ENCODE data around the gene PRR36.
"Not testable (repeated sequence)": the region's sequence is repeated elsewhere in the genome, so short reads cannot be mapped to it uniquely, and the experiment has no call there.

The PRR36 gene

DNA sequence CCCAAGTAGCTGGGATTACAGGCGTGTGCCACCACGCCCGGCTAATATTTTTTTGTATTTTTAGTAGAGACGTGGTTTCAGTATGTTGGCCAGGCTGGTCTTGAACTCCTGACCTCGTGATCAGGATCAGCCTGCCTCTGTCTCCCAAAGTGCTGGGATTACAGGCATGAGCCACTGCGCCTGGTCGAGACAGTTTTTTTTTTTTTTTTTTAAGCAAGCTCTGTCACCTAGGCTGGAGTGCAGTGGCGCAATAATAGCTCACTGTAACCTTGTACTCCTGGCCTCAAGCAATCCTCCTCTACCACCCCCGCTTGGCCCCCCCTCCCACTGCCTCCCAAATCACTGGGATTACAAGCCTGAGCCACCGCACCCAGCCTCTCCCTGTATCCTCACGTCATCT lies 23.1 kb upstream of the PRR36 start:
- no peak for DNase-seq

DNA sequence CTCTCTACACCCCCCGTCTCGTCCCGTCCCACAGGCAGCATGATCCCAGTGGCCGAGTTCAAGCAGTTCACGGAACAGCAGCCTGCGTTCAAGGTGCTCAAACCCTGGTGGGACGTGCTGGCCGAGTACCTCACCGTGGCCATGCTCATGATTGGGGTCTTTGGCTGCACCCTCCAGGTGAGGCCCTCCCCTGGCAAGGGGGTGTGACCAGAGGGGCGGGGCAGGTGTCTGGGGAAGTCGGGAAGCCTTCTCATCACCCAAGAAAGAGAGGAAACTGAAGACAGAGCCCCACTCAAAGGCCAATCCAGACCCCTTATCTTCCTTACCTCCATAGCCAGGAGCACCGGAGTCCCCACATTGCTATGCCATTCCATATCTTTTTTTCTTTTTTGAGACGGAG lies 21.4 kb upstream of the PRR36 start:
- DNase-seq: no peak

DNA sequence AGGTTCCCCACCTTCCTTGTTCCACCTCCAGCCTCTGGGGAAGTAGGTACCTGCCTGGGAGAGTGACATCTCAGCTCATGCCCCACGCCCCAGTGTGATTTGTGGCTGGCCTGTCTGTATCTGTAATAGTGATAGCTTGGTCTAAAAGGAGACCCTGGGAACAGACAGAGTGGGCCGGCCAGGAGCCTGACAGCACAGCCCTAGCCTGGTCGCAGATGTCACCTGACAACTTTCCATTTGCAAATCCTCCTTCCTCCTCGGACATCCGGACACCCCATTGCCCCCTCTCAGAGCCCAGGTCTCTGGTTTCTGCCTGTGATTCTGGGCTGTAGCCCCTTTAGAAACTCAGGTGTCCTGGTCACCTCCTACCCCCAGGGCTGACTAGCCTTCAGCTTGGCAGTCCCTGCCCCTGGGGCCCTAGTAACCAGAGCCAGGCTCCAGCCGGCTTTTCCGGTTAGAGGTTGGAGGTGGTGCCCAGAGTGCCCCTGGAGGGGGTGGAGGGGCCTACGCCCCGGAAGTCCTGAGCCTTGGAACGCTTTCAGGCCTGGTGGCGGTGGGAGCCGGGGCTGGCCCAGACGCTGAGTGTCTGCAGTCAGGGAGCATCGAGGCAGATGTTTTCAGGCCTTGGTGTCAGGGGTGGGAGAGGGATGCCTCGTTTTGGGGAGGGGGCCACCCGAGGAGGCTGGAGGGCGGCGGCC lies 20.6 kb upstream of the PRR36 start:
- DNase-seq: no peak

DNA sequence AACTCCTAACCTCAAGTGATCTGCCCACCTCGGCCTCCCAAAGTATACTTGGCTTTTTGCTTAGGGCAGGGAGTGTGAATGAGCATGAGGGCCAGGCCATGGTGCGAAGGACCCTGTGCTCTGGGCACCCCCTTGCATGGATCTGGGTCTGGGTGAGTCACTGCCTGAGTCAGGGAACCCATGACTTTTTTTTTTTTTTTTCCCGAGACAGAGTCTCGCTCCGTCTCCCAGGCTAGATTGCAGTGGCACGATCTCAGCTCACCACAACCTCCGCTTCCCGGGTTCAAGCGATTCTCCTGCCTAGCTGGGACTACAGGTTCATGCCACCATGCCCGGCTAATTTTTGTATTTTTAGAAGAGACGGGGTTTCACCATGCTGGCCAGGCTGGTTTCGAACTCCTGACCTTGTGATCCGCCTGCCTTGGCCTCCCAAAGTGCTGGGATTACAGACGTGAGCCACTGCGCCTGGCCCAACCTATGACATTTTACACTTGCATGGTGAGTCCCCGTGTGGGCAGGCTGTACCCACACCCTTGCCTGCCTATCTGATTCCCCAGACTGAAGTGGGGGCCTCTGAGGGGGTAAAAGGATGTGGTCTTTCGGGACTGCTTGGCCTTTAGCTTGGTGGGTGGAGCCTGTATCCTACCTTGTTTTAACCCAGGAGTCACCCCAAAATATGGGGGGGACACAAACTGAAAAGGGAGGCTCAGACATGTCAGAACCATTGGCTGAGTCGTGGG lies 19.3 kb upstream of the PRR36 start:
- DNase-seq: not testable (repeated sequence)

DNA sequence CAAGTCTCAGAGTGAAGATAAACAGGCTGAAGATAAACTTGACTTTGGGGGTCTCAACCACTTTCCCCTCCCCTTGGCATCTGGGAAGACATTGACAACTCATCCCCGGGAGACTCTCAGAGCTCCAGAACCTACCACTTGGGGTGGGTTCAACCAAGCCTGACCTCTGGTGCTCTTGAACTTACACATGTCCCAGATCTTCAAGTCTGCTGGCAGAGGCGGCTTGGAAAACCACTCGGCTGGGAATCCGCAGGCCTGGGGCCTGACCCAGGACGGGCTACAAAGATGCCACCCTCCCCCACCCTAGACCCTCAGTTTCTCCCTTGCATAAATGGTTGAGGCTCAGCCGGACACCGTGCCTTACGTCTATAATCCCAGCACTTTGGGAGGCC lies 14.6 kb upstream of the PRR36 start:
- no peak for DNase-seq

DNA sequence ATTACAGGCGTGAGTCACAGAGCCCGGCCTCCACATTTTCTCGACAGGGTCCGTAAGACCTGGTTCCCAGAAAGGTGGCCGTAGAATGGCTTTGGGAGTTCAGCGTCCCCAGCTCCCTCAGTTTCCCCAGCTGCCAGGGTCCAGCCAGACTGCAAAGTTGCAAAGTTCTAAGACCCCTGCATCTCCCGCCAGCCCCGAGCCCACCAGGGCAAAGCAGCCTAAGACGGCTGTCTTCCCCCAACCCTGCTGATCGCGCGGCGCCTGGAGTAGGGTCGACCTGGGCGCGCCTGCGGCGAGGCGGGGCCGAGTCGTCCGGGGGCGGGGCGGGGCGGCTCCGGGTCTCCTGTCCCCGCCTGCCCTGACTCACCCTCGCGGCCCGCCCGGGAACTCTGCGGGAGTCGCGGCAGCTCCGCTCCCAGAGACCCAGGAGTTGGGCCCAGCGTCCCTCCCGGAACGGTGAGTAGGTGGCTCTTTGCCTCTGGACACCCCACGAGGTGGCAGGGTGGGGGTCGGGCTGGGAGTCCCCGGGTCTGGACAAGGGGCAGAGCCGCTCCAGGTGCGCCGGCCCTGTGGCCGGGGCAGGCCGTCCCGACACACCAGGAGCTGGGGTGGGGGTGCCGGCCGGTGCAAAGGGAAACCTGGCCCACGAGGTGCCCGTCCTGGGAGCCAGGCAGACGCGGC lies 14.1 kb upstream of the PRR36 start, which contains the start of gene LRRC8E:
Gene LRRC8E, plus strand, starts transcription at position 366 of the 681 bp plus-strand sequence. CDS start 7,094 bp downstream, outside the sequence.
- DNase-seq: peak; percentile 29

DNA sequence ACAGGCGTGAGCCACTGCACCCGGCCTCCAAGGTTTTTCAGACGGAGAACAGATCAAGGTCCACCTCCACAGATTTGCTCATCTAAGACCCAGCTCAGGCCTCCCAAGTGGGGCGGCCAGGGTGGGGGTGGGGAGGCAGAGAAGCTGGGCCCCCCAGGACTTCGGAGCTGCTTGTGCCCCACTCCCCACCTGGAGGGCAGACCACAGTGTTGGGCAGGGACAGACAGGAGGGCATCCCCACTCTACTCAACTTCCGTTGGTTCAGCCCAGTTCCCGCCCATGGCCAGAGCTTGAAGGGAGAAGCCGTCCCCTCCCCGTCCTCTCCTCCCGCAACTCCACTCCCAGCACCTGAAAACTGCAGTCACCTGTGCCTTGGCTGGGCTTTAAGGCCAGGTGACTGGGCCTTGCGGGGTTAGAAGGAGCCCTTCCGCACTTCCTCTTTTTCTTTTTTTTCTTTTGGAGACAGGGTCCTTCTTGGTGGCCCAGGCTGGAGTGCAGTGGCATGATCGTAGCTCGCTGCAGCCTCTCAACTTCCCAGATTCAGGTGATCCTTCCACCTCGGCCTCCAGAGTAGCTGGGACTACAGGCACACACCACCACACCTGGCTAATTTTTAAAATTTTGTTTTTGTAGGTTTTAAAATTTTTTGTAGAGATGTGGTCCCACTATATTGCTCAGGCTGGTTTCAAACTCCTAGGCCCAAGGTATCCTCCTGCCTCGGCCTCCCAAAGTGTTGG lies 13.4 kb upstream of the PRR36 start:
- no peak for DNase-seq

DNA sequence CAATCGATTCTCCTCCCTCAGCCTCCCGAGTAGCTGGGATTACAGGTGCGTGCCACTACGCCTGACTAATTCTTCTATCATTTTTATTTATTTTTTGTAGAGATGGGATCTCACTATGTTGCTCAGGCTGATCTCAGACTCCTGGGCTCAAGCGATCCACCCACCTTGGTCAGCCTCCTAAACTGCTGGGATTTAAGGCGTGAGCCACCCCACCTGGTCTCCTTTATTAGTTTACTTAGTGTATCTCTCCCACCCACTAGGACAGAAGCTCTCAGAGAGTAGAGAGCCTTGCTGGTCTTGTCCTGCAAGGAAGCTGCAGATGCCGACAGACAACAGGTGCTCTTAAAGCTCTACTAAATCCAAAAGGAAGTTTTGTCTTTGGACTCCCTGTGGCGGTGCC lies 11.6 kb upstream of the PRR36 start:
- DNase-seq: no peak

DNA sequence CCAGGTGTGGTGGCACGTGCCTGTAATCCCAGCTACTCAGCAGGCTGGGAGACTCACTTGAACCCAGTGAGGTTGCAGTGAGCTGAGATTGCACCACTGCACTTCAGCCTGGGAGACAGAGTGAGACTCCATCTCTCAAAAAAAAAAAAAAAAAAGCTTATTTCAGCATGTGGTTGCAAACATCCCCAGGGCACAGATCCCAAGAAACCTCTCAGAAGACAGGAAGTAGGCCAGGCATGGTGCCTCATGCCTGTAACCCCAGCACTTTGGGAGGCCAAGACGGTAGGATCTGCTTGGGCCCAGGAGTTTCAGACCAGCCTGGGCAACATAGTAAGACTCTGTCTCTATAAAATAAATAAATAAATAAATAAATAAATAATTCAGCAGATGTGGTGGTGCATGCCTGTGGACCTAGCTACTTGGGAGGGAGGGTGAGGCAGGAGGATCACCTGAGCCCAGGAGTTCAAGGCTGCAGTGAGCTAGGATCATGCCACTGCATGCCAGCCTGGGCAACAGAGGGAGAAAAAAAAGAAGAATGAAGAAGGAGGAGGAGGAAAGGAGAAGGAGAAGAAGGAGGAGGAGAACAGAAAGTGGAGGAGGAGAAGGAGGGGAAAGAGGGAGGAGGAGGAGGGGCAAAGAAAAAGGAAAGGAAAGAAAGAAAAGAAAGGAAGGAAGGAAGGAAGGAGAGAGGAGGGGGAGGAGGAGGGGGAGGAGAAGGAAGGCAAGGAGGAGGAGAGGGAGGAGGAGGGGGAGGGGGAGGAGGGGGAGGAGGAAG lies 9.8 kb upstream of the PRR36 start:
- no peak for DNase-seq

DNA sequence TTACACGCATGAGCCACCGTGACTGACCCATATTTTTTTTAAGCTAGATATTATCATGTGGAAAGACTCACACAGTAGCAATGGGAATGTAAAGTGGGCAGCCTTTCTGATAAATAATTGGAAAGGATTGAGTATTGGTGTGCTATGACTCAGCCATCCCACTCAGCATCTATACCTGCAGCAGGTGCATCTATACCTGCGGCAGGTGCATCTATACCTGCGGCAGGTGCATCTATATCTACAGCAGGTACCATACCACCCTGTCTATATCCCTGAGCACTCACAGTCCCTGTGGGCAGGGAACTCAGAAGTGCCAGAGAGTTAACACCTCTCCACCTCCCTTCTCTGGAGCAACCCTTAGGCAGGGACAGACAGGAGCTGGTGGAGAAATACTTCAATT lies 8.9 kb upstream of the PRR36 start:
- DNase-seq: no peak

DNA sequence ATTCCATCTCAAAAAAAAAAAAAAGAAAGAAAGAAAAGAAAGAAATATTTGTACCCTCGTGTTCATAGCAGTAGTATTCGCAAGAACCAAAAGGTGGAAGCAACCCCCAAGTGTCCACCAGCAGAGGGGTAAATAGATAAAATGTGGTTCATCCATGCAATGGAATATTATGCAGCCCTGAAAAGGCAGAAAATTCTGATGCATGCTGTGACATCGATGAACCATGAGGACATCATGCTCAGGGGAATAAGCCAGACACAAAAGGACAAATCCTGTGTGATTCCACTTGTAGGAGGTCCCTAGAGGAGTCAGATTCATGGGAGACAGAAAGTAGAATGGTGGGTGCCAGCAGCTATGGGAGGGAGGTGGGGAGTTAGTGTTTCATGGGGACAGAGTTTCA lies 7.7 kb upstream of the PRR36 start:
- no peak for DNase-seq

DNA sequence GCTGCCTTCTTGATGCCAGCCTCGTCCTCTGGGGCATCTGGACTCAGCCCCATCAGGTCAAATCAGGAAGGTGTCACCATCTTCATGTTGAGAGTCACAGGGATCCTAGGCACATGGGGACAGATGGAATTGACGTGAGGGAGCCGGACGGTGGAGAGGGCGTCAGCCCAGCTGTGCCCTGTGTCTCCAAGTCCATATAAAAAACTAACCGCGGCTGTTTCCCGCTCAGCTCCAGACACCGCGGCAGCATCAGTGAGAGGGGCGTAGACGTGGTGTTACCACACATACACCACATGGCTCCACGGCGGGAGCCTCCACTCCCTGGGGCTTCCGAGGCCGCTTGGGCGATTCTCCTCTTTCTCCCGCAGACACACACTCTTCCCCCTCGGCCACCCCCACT lies 5.6 kb upstream of the PRR36 start:
- no peak for DNase-seq

DNA sequence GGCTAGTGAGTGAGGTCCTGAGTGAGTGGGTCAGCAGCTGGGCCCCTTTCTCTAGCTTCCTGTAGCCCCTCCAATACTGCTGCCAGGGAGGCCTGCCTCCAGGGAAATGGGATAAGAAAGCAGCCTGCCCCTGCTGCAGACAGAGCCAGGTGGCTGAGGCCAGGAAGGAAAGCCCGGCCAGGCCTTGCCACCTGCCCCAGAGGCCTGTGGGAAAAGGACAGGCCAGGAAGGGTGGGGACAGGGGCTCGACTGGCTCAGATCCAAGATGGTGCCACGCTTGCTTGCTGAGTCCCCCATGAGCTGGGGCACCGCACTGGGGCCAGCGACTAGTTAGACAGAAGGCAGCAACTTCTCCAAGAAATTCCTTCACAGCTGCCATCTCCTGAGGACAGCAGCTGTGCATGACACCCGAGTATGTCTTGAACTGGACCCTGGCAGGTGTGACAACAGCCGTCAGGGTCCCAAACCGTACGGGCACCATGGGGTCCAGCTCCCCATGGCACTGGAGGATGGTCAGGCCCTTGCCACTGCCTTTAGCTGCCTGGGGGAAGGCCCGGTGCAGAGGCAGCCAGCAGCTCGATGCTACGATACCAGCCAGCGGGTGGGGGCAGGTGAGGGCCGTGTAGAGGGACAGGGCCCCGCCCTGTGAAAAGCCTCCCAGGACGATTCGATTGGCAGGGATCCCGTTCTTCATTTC lies 5.1 kb upstream of the PRR36 start:
- DNase-seq: no peak

DNA sequence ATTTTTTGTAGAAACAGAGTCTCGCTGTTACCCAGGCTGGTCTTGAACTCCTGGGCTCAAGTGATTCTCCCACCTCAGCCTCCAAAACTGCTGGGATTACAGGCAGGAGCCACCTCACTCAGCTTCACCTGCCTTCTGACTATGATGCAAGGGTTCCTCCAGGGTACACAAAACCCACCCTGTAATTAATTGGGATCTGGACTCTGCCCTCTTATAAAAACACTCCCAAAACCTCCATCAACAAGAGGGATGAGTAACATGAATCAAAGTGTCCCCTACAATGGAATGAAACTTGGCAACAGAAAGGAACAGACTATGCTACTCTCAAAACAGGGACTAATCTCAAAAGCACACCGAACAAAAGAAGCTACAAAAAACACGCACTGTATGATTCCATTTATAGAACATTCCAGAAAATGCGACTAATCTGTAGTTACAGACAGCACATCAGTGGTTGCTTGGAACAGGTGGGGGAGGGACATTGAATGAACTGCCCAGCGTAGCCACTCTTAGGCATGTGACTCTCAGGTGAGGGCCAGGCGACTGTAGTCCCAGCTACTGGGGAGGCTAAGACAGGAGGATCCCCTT lies 3.2 kb upstream of the PRR36 start:
- no peak for DNase-seq

DNA sequence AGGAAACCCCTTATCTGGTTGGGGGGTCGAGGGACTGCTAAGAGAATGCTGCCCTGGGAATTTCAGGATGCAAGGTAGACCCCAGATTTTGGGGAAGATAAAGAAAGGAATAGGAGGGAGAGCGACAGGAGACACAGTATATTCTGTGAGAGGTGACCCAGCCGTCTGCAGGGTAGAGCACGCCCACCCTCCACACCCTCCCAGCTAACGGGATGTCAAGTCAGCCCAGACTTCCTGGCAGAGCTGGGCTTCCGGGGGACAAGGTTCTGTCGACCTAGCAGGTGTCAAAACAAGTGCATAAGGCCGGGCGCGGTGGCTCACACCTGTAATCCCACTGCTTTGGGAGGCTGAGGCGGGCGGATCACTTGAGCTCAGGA lies 695 bp upstream of the PRR36 start:
- DNase-seq: no peak

DNA sequence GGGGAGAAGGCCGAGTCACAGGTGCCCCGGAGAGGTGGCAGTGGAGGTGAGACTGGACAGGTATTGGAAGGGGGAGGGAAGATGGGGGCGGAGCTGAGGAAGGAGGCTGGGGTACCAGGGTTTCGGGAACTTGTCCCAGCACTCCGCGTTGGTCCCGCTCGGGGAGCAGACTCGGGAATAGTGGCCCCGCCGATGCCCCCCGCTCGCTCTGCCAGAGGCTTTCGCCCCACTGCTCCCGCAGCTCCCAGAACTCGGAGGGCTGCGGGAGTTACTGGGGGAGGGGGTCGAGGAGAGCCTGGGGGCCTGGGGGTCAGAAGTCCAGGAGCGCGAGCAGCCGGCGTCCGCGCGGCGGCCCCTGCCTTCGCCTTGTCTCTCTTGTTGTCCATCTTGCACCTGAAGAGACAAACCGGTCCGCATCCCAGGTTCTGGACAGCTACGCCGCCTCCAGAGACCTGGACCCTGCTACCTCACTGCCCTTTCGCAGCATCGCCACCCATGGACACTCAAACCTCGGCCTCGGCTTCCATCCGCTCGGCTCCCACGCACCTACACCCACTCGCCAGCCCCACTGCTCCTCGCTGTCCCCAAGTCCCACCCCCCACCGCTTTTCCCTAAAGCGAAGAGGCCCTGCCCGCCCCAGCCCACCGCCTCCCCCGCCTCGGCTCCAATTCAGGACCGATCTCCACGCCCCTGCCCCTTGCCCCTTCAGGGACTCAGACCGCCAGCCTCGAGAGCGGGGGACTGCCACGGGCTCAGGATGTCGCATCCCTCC lies 700 bp downstream of the PRR36 start:
- no peak for DNase-seq

DNA sequence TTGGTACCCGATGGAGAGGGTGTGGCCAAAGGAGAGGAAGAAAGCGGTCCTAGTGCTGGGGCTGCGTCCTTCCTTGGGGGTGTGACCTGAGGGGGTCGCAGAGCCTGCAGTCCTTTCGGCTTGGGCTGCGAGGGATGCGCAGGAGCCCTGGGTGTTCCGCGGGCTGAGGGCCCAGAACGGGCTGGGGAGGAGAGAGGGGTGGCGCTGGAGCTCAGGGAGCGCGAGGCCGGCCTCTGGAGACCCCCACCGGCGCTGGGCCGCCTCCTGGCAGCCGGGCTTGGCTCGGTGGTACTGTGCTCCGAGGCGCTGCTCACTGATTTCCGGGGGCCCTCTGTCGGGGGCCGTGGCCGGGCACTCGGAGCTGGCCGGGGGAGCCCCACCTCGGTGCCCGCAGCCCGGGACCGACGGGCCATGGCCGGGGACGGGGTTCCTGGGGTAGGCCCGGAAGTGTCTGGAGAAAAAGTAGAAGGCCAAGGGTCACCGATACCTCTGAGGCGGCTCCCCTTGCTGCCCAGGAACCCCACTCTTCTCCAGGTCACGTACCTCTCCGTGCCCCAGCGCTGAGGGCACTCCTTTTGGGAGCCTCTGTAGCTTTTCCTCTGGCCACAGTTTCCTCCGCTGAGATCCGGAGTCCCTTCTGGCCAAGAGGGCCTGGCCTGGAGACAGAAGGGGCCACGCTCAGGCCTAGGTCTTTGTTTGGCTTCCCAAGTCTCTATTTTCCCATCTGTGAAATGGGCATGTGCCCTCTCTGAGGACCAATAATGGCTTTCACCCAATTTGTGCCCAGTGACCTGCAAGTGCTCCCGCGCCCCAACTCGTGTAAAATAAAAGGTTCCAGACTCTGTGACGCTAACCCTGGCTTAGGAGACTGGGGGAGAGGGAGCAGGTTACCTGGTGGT lies 1.6 kb downstream of the PRR36 start:
- DNase-seq: no peak

DNA sequence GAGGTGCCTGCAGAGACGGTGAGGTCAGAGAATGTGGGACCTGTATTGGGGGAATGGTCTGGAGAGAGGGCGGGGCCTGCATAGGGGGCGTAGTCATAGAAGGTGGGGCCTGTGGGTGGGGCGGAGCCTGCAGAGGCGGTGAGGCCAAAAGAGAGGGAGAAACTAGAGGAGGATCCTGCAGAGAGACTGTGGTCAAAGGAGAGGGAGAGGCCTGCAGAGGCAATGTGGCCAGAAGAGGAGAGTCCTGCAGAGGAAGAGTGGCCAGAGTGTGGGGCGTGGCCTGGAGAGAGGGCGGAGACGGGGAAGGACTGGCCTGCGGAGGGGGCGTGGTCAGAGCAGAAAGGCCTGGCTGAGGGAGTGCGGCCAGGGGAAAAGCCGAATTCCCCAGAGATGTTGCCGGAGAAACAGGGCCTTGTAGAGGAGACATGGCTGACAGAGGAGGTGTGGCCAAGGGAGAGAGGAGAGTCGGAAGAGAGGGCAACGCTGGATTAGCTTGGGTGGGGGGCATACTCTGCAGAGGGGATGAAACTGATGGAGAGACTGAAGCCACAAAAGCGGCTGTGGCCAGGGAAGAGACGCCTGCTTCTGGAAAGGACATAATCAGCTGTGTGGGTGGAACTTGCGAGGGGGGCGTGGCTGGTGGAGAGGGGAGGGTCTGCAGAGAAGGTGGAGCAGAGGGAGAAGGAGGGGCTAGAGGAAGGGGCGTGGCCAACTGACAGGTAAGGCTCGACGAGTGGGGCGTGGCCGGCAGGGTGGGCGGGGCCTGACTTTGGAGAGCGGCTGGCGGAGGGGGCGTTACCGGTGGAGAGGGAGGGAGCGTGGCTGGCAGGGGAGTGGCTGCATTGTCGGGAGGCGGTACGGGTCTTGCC lies 2.5 kb downstream of the PRR36 start:
- DNase-seq: peak; percentile 93

Data from activated CD4-positive, alpha-beta T cell treated with anti-CD3 and anti-CD28 coated beads, Interleukin-2, amount 50 U/mL, for 1 hour (primary cell).